Dedifferentiated amniotic fluid mesenchymal stem cell (primary cell): Measurements from ENCODE around the gene TLE2.
"Not testable (repeated sequence)": the region's sequence is repeated elsewhere in the genome, so short reads cannot be mapped to it uniquely, and the experiment has no call there.

Source experiments
- DNase-seq: peaks from one replicate; pipeline ENCODE4 v3.0.0-alpha.2; 2016; ENCODE audit errors: extremely low spot score

The TLE2 gene

GRCh38 chr19:3013263-3013725, 15.8 kb downstream of the TLE2 start:
- DNase-seq: no peak

GRCh38 chr19:3012621-3013262, 16.3 kb downstream of the TLE2 start:
- no peak for DNase-seq

GRCh38 chr19:3012059-3012458, 17.0 kb downstream of the TLE2 start:
- not testable (repeated sequence) for DNase-seq

- DNase-seq: no peak
These were observed 18.2 kb downstream of the TLE2 start for GRCh38 chr19:3010871-3011270.

- DNase-seq: no peak
These were observed 20.1 kb downstream of the TLE2 start for GRCh38 chr19:3008994-3009393.

- DNase-seq: no peak
These were observed 21.1 kb downstream of the TLE2 start for GRCh38 chr19:3007975-3008374.

GRCh38 chr19:3006075-3006767, 22.9 kb downstream of the TLE2 start:
- DNase-seq: no peak

- DNase-seq: no peak
These were observed 23.7 kb downstream of the TLE2 start for GRCh38 chr19:3005345-3005744.

- DNase-seq: no peak
These were observed 24.6 kb downstream of the TLE2 start for GRCh38 chr19:3004522-3004921.

- DNase-seq: no peak
These were observed 26.0 kb downstream of the TLE2 start for GRCh38 chr19:3003046-3003445.

- no peak for DNase-seq
These were observed 27.8 kb downstream of the TLE2 start for GRCh38 chr19:3001235-3001800.

GRCh38 chr19:2998642-2999041, 30.4 kb downstream of the TLE2 start:
- DNase-seq: no peak

- no peak for DNase-seq
These were observed 31.4 kb downstream of the TLE2 start for GRCh38 chr19:2997720-2998119.

GRCh38 chr19:2994588-2995131, 34.4 kb downstream of the TLE2 start:
- no peak for DNase-seq

GRCh38 chr19:2993579-2993978, 35.5 kb downstream of the TLE2 start:
- no peak for DNase-seq

GRCh38 chr19:2992958-2993357, 36.1 kb downstream of the TLE2 start:
- no peak for DNase-seq

- not testable (repeated sequence) for DNase-seq
These were observed 36.7 kb downstream of the TLE2 start for GRCh38 chr19:2992333-2992732.

- no peak for DNase-seq
These were observed 39.7 kb downstream of the TLE2 start for GRCh38 chr19:2989236-2989946.

GRCh38 chr19:2988568-2988967, 40.5 kb downstream of the TLE2 start:
- DNase-seq: no peak

GRCh38 chr19:2987797-2988196, 41.3 kb downstream of the TLE2 start:
- no peak for DNase-seq

- no peak for DNase-seq
These were observed 42.0 kb downstream of the TLE2 start for GRCh38 chr19:2986951-2987524.

GRCh38 chr19:2984215-2984528, 44.9 kb downstream of the TLE2 start:
- DNase-seq: no peak
